Stimulated activated CD4-positive, alpha-beta T cell treated with anti-CD3 and anti-CD28 coated beads, Interleukin-4, amount 100 ng/mL, for 4 hours (primary cell): ENCODE results near the gene STK33.

Experiments used
- DNase-seq, 2 experiments: peaks; one replicate each; pipeline ENCODE4 v3.0.0-alpha.2; 2020

The STK33 gene

DNA sequence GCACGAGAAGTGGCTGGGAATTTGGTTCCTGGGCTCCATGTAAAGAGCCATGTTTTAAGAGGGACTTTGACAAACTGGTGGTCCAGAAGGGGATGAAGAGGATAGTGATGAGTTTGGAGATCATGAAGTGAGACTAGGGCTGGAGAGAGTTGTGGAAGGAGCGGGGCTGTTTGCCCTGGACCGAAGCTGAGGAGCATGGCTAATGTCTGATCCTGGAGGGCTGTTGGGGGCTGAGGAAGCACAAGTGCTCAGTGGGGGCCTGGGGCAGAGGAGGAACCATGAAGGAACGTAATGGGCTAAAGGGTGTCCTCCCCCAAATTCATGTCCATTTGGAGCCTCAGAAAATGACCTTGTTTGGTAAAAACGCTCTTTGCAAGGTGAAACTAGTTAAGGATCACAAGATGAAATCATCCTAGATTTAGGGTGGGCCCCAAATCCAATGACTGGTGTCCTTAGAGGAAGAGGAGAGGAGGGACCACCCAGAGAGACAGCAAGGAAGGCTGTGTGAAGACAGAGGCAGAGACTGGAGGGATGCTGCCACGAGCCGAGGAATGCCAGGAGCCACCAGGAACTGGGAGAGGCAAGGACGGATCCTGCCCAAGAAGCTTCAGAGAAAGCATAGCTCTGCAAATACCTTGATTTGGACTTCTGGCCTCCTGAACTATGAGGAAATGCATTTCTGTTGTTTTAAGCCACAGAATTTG, 223.1 kb downstream of the STK33 start:
- DNase-seq: no peak

- no peak for DNase-seq
Observed at GRCh38 chr11:8369592-8370205, 224.3 kb downstream of the STK33 start.

- no peak for DNase-seq
Observed at GRCh38 chr11:8368772-8369171, 225.3 kb downstream of the STK33 start.

- no peak for DNase-seq
Observed at GRCh38 chr11:8368194-8368593, 225.8 kb downstream of the STK33 start.

DNA sequence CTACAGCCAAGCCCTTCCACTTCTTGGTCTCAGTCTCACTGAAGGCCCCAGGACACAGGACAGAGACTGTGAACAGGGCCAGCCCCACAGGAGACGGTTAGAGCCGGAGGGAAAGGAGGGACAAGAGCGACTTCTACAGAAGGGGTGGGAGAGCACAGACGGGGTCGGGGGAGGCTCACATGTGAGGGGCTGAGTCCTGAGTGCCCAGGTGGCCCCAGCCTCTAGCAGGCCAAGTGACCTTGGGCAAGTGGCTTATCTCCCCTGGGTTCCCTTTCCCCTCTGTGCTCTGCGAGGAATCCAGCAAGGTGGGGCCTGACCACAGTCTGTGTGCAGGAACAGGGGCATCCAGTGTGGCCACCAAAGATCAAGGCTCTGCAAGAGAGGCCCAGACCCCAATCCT, 227.7 kb downstream of the STK33 start:
- DNase-seq: no peak

DNA sequence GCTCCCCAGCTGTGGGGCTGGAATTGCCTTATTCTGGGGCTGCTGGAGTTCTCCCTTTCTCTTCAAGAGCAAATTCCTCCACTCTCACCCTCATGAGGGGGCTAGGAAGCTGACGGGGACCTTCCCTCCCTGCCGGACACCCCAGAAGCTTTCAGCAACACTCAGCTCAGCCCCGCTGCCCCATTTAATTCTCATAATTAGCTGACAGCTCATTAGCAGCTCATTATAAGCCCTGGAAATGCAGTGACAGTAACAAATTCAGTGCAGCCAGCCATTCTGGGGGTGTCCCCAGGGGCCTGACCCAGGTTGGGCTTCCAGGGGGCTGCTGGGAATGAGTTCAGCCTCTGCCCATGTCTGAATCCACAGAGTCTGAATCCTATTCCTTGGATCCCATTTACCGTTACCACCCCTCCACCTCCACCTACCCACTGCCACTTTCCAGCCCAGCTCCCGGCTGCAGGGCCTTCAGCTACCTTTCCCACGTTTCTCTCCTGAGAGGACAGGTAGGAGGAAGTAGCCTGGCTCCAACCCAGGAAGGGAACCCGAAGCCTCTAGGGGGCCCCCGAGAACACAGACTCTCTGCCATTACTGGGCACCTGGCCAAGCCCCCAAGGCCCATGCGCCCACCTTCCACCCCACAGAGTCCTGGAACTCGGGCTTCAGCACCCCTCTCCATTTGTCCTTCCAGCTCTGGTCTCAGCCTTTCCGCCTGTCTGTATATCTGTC, 228.6 kb downstream of the STK33 start:
- DNase-seq: no peak

- DNase-seq: no peak
Observed at GRCh38 chr11:8363921-8364320, 230.1 kb downstream of the STK33 start.

DNA sequence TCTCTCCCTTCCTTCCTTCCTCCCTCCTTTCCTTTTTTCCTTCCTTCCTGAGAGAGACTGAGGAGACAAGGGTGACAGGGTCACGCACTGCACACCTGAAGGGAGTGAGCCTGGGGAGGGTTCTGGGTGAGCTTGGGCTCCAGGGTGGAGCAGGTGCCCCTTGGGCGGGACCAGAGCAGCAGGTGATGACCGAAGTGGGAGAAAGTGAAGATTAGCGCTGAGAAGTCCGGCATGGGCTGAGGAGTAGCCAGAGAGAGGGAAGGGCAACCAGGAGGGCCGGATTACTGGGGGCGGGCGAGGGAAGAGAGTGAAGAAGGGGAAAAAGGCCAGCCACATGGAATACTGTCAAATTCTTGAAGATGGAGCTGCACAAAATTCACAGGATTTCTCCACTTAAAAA, 231.1 kb downstream of the STK33 start:
- DNase-seq: no peak

GRCh38 chr11:8362491-8362890, 231.5 kb downstream of the STK33 start:
- DNase-seq: no peak

GRCh38 chr11:8361664-8362210, 232.3 kb downstream of the STK33 start:
- DNase-seq: no peak

- DNase-seq: no peak
Observed at GRCh38 chr11:8361206-8361605, 232.8 kb downstream of the STK33 start.

DNA sequence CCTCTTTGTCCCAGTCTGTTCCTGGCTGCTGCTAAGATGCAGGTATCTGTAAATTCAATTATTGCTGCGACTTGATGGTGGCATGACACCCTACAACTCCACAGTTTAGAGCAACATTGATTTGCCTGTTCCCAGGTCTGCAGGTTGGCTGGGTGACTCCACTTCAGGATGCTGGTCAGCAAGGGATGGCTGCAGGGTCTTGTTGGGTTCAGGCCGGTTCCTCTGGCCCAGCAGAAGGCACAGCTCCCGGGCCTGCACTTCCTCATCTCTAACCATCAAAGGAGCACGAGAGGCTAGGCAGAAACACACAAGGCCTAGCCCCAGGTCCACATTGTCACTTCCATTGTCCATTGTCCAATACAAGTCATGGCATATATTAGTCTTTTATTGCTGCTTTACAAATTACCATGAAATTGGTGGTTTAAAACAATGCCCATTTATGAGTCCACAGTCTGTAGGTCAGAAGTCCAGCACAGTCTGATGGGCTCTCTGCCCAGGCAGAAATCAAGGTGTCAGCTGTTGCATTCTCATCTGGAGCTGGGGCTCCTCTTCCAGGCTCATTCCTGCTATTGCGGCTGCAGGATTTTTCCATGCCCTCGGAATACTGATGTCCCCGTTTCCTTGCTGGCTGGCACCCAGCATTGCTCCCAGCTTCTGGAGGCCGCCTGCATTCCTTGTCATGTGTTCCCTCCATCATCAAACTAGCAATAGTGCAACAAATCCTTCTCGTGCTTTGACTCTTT, 233.8 kb downstream of the STK33 start:
- no peak for DNase-seq

- no peak for DNase-seq
Observed at GRCh38 chr11:8359521-8359920, 234.5 kb downstream of the STK33 start.

- DNase-seq: no peak
Observed at GRCh38 chr11:8357891-8358566, 236.0 kb downstream of the STK33 start.

DNA sequence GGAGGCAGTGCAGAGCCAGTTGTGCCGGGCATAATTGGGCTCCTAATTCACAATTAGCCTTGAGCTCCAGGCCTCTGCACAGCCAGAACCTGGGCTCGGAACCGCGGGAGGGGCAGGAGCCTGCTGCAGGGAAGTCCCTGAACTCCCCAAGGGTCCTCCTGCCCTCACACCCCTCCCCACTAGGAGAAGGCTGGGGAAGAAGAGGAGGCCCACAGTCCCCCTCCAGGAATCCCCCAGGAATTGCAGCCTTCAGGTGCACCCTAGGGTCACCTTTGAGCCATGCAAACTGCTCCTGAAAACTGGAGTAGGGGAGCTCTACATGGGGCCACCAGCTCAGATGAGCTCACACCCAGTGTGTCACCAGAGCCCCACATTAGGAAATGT, 236.5 kb downstream of the STK33 start:
- no peak for DNase-seq

DNA sequence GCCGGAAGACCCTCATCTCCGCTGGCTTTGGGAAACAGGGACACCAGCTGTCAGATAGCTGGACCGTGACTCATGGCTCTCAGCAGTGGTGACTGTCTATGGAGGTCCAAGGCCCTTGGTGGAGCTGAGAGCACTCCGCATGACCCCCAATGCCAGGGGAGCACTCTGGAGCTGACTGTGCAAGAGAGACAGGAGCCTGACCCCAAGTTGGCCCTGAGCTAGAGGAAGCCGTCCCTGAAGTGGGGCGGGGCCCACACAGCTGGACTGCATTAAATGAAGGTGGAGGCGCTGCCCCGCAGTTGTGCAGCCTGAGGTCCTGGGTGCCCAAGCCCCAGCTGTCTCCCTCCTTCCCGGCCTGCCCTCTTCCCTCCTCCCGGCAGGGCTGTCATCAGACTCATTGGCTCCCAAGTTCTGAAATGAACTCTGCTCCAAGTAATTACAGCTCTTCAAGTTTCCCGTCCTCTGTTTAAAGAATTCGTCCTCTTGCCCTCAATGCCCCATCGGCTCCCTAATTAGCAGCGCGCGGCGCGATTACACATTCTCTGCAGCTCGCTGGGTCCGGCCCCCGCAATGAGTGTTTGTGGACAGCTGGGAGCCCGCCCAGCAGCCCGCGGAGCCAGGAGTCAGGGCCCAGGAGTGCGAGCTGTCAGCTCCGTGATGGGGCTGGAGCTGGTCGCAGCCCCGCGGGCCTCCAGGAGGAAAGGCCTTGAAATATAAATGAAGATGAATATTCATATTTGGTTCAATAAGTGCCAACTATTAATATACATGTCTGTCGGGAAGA, 237.1 kb downstream of the STK33 start:
- DNase-seq: no peak

DNA sequence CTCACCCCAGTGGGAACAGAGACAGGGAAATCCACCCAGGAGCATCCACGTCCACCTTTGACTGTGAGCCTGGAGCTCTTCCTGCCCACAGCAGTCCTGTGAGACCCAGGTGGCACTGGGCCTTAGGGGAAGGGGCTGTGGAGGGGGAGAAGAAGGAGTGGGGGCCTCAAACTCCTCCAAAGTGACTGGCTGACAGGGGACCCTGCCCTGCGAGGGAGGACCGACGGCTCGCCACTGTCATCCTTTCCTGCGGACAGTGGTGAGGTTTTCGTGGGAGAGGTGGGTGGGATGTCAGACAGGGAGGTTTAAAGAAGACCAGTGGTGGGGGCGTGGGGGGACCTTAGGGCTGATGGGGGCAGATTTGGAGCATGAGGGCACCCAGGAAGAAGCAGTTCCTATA, 237.8 kb downstream of the STK33 start:
- DNase-seq: no peak

- no peak for DNase-seq
Observed at GRCh38 chr11:8355416-8355742, 238.6 kb downstream of the STK33 start.

- DNase-seq: no peak
Observed at GRCh38 chr11:8354622-8355415, 239.2 kb downstream of the STK33 start.

DNA sequence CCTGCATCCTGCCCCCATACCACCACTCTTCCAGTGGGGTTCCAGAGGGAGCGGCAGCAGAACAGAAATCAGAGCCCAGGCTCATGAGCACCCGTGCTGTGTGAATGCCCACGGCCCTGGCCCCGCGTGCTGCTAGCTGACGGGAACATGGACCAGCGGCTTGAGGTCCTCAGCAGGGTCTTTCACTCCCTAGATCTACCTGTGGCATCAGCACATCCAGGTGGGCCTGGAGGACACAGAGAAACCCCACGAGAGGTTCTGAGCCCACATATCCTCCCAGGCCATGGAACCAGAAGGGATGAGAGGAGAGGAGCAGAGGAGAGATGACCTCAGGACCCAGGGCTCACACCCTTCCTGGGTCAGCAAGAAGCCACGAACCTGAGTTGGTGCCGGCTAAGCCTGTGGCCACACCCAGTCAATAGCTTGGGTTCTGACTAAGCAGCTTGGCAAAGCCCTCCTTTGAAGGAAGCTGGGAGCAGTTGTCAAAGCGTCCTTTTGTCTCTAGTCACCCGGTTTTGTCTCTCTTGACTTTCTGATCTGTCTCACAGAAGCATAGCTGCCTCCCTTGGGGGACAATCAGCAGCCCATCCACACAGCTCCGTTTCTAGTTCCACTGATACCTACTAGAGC, 241.0 kb downstream of the STK33 start:
- no peak for DNase-seq
